H9 (cell line): ENCODE results near the gene TMEM178B. TPM values are rescaled to one million over a fixed set of nuclear protein-coding genes. Genes with fewer than 3 reads are reported as not detected.

Source experiments
- DNase-seq: peaks from one replicate; pipeline ENCODE4 v3.0.0-alpha.2; 2017
- H2AFZ ChIP-seq: one replicate; pipeline ENCODE4 v1.6.1; 2013; ENCODE audit warnings: mild to moderate bottlenecking, low read length, control low read depth, moderate library complexity
- H2AK5ac ChIP-seq: 2 replicates; pipeline ENCODE4 v1.6.1; 2013; ENCODE audit warnings: low read length, control low read depth, mixed read lengths; ENCODE audit not compliant: insufficient read length
- H2BK120ac ChIP-seq: one replicate; pipeline ENCODE4 v1.6.1; 2013; ENCODE audit warnings: low read depth, mild to moderate bottlenecking, low read length, control low read depth, inconsistent platforms; ENCODE audit not compliant: poor library complexity, severe bottlenecking
- H2BK12ac ChIP-seq: 2 replicates; pipeline ENCODE4 v1.6.1; 2013; ENCODE audit warnings: low read length, control low read depth, mixed read lengths, low read depth; ENCODE audit not compliant: insufficient read length
- H2BK15ac ChIP-seq: 2 replicates; pipeline ENCODE4 v1.6.1; 2013; ENCODE audit warnings: low read depth, low read length, control low read depth
- H2BK20ac ChIP-seq: one replicate; pipeline ENCODE4 v1.6.1; 2013; ENCODE audit warnings: low read depth, mild to moderate bottlenecking, low read length, control low read depth, inconsistent platforms; ENCODE audit not compliant: poor library complexity, severe bottlenecking
- H2BK5ac ChIP-seq: 2 replicates; pipeline ENCODE4 v1.6.1; 2013; ENCODE audit warnings: low read length, control low read depth, mixed read lengths; ENCODE audit not compliant: insufficient read length
- H3K14ac ChIP-seq: 2 replicates; pipeline ENCODE4 v1.6.1; 2013; ENCODE audit warnings: low read length, control low read depth; ENCODE audit not compliant: insufficient read depth
- H3K18ac ChIP-seq: 2 replicates; pipeline ENCODE4 v1.6.1; 2013; ENCODE audit warnings: low read depth, mild to moderate bottlenecking, mixed read lengths, low read length, control low read depth; ENCODE audit not compliant: insufficient read length
- H3K23ac ChIP-seq: 2 replicates; pipeline ENCODE4 v1.6.1; 2013; ENCODE audit warnings: low read length, control low read depth, mixed read lengths, low read depth; ENCODE audit not compliant: insufficient read length
- H3K23me2 ChIP-seq: 2 replicates; pipeline ENCODE4 v1.6.1; 2013; ENCODE audit warnings: low read depth, mild to moderate bottlenecking, mixed read lengths, low read length, control low read depth; ENCODE audit not compliant: insufficient read length, poor library complexity, severe bottlenecking
- H3K27ac ChIP-seq: 2 replicates; pipeline ENCODE4 v1.5.1; 2013; ENCODE audit warnings: low read length, control low read depth, mixed read lengths, low read depth; ENCODE audit not compliant: insufficient read length
- H3K27me3 ChIP-seq: 2 replicates; pipeline ENCODE4 v1.6.1; 2013; ENCODE audit warnings: low read length, control low read depth, inconsistent platforms; ENCODE audit not compliant: insufficient read depth
- H3K4ac ChIP-seq: 2 replicates; pipeline ENCODE4 v1.6.1; 2013; ENCODE audit warnings: low read depth, mild to moderate bottlenecking, control low read depth, inconsistent platforms, low read length, moderate library complexity
- H3K4me1 ChIP-seq: 2 replicates; pipeline ENCODE4 v1.6.1; 2013; ENCODE audit warnings: low read length, control low read depth, inconsistent platforms; ENCODE audit not compliant: insufficient read depth
- H3K4me2 ChIP-seq: 2 replicates; pipeline ENCODE4 v1.6.1; 2013; ENCODE audit warnings: low read length, control low read depth, mixed read lengths; ENCODE audit not compliant: insufficient read length, insufficient read depth
- H3K56ac ChIP-seq: 2 replicates; pipeline ENCODE4 v1.6.1; 2013; ENCODE audit warnings: low read depth, mild to moderate bottlenecking, mixed read lengths, low read length, control low read depth; ENCODE audit not compliant: insufficient read length
- H3K79me1 ChIP-seq: 2 replicates; pipeline ENCODE4 v1.6.1; 2013; ENCODE audit warnings: low read depth, mild to moderate bottlenecking, moderate library complexity, low read length, control low read depth, inconsistent platforms; ENCODE audit not compliant: insufficient read depth, poor library complexity, severe bottlenecking
- H3K79me2 ChIP-seq: 2 replicates; pipeline ENCODE4 v1.6.1; 2013; ENCODE audit warnings: low read length, control low read depth, inconsistent platforms; ENCODE audit not compliant: insufficient read depth
- H3K9ac ChIP-seq: 2 replicates; pipeline ENCODE4 v1.6.1; 2013; ENCODE audit warnings: low read length, control low read depth, mixed read lengths; ENCODE audit not compliant: insufficient read length; ENCODE audit errors: extremely low read depth
- H3K9me3 ChIP-seq: one replicate; pipeline ENCODE4 v1.6.1; 2013; ENCODE audit warnings: low read depth, low read length, inconsistent platforms; ENCODE audit not compliant: control insufficient read depth
- H3T11ph ChIP-seq: one replicate; pipeline ENCODE4 v1.6.1; 2013; ENCODE audit warnings: mild to moderate bottlenecking, low read length, control low read depth, inconsistent platforms
- H4K20me1 ChIP-seq: one replicate; pipeline ENCODE4 v1.6.1; 2013; ENCODE audit not compliant: control insufficient read depth, insufficient read length, insufficient read depth
- H4K5ac ChIP-seq: 2 replicates; pipeline ENCODE4 v1.6.1; 2013; ENCODE audit warnings: low read depth, mild to moderate bottlenecking, mixed read lengths, low read length, control low read depth; ENCODE audit not compliant: insufficient read length
- H4K8ac ChIP-seq: replicated peaks from 2 replicates; pipeline ENCODE4 v1.6.1; 2013; ENCODE audit warnings: low read length, control low read depth, mixed read lengths, low read depth; ENCODE audit not compliant: insufficient read length
- H4K91ac ChIP-seq: 2 replicates; pipeline ENCODE4 v1.6.1; 2013; ENCODE audit warnings: low read depth, mild to moderate bottlenecking, moderate library complexity, mixed read lengths, low read length, control low read depth; ENCODE audit not compliant: insufficient read length
- H3K27ac Mint-ChIP-seq, 3 experiments: 2 replicates in 2 of 3; 3 replicates in 1 of 3; pipeline ENCODE4 v1.8.0; 2020 to 2021; ENCODE audit warnings: mixed read lengths in 3 of 3, mild to moderate bottlenecking in 1 of 3, moderate library complexity in 1 of 3
- H3K27me3 Mint-ChIP-seq: 2 replicates; pipeline ENCODE4 v1.8.0; 2021; ENCODE audit warnings: low read depth, mild to moderate bottlenecking, moderate library complexity, mixed read lengths
- H3K36me3 Mint-ChIP-seq, 3 experiments: 2 replicates in 2 of 3; 3 replicates in 1 of 3; pipeline ENCODE4 v1.8.0; 2020 to 2021; ENCODE audit warnings: low read depth in 3 of 3, mixed read lengths in 3 of 3; ENCODE audit not compliant: insufficient read depth in 1 of 3
- H3K4me1 Mint-ChIP-seq, 2 experiments: 2 replicates each; pipeline ENCODE4 v1.8.0; 2020; ENCODE audit warnings: mixed read lengths in 2 of 2
- H3K4me3 Mint-ChIP-seq, 2 experiments: 2 replicates in 1 of 2; 3 replicates in 1 of 2; pipeline ENCODE4 v1.8.0; 2020 to 2021; ENCODE audit warnings: mild to moderate bottlenecking in 2 of 2, mixed read lengths in 2 of 2, moderate library complexity in 1 of 2
- H3K9me3 Mint-ChIP-seq, 2 experiments: 2 replicates in 1 of 2; 3 replicates in 1 of 2; pipeline ENCODE4 v1.8.0; 2020; ENCODE audit warnings: mild to moderate bottlenecking in 2 of 2, mixed read lengths in 2 of 2, moderate library complexity in 1 of 2
- CTCF ChIP-seq: fragments of 200-600 bp; sonication (generic); conservative IDR thresholded peaks from 3 replicates; pipeline ENCODE4 v1.8.0; 2021; ENCODE audit warnings: antibody characterized with exemption, mild to moderate bottlenecking
- WGBS: extraction: QIAGEN DNeasy Blood & Tissue Kit; methylation state at CpG from one replicate; pipeline ENCODE4 v1.1.7; 2013; ENCODE audit warnings: missing lambda C conversion rate, low lambda C conversion rate, mixed read lengths; ENCODE audit not compliant: insufficient read length; ENCODE audit errors: extremely low coverage; 5-methylcytosine and 5-hydroxymethylcytosine counted together
- total RNA-seq: library from RNA; stranded (reverse); gene quantifications from 2 replicates; pipeline ENCODE4 v1.2.1, GENCODE V29; 2021

TMEM178B gene
- total RNA-seq, 1 experiment from 2014 or later, result 11.3 TPM

- no peak overlapping the region for H4K91ac ChIP-seq
- H3T11ph ChIP-seq, result no peak overlapping the region
- H2AFZ ChIP-seq, result no peak overlapping the region
- H3K18ac ChIP-seq, result no peak overlapping the region
- peaks cover 3% of the 10 kb centered on the region; the same call in 1 of the 2 replicates for H3K79me2 ChIP-seq
- TF ChIP-seq CTCF, result no peak
- H3K56ac ChIP-seq, result no peak overlapping the region
- no peak overlapping the region for H3K4ac ChIP-seq
- no peak overlapping the region for H2BK15ac ChIP-seq
- Mint-ChIP-seq H3K27ac (no peak overlapping the region; a peak in 1 of 7 replicates), H3K9me3 (peaks cover 2 to 6% of the 10 kb centered on the region in 2 experiments; a peak in 2 of 5 replicates), H3K4me3 (no peak overlapping the region), H3K4me1 (peaks cover 3 to 9% of the 10 kb centered on the region in 2 experiments; a peak in 1 of 4 replicates), H3K27me3 (no peaks in the 10 kb centered on the region), H3K36me3 (no peaks in the 10 kb centered on the region)
- H4K8ac ChIP-seq, result no peak overlapping the region
- WGBS, result no CpG with 5 or more reads among the region's 3 CpGs
- no peak overlapping the region for H3K4me2 ChIP-seq
- no peak overlapping the region for H3K27ac ChIP-seq
- no peaks in the 10 kb centered on the region for H3K23me2 ChIP-seq
- no peaks in the 10 kb centered on the region for H3K4me1 ChIP-seq
- no peaks in the 10 kb centered on the region for H3K27me3 ChIP-seq
- H4K20me1 ChIP-seq, result no peaks in the 10 kb centered on the region
- no peak overlapping the region for H2AK5ac ChIP-seq
- H3K14ac ChIP-seq, result no peak overlapping the region
- no peak overlapping the region for H2BK120ac ChIP-seq
- H4K5ac ChIP-seq, result no peak overlapping the region
- H2BK20ac ChIP-seq, result no peak overlapping the region
- no peaks in the 10 kb centered on the region for H3K79me1 ChIP-seq
- no peak overlapping the region for H3K23ac ChIP-seq
- no peak for DNase-seq
- no peak overlapping the region for H3K9ac ChIP-seq
- H2BK5ac ChIP-seq, result no peak overlapping the region
- H3K9me3 ChIP-seq, result no peaks in the 10 kb centered on the region
- no peak overlapping the region for H2BK12ac ChIP-seq
These were observed 71.7 kb downstream of the TMEM178B start for GRCh38 chr7:141145630-141145982.
